Endometrial microvascular endothelial cells (primary cell): Measurements from ENCODE around the gene C1RL. TPM values are rescaled to one million over a fixed set of nuclear protein-coding genes. Genes with fewer than 3 reads are reported as not detected.
"Not testable (repeated sequence)": the region's sequence is repeated elsewhere in the genome, so short reads cannot be mapped to it uniquely, and the experiment has no call there.

Experiments
- in situ Hi-C: cut with HindIII; loops from 2 replicates; pipeline ENCODE4 v1.10.0; 2017; ENCODE audit warnings: low sequenced_read_pairs, low pct_unique_long_range_greater_than_20kb; ENCODE audit errors: inconsistent ontology term
- total RNA-seq: library from RNA; depleted of rRNA; stranded (reverse); fragments of >200 nt; gene quantifications from one replicate; pipeline ENCODE4 v1.2.3, GENCODE V29; 2015; ENCODE audit errors: inconsistent ontology term

Gene C1RL
- total RNA-seq, 1 donor from 2014 or later = 22.3 TPM

- in situ Hi-C loops = no loop called here
These were observed 32.5 kb downstream of the C1RL start for GRCh38 chr12:7076493-7076892.

DNA sequence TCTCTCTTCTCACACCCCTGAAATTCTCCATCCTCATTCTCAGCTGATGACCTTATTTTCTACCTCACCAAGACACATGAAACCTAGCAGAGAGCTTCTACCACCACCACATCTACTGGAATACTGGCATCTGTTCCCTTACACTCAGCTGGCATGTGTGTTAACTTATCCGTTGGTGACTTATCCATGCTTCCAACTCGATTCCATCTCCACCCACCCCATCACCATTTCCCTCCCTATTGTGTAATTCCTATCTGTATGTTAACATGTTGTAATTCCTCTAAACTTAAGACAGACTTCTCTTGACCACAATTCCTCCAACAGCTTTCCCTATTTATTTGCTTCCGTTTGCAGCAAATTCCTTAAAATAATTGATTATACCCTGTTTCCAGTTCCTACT lies 33.1 kb downstream of the C1RL start:
- in situ Hi-C loops = no loop called here

DNA sequence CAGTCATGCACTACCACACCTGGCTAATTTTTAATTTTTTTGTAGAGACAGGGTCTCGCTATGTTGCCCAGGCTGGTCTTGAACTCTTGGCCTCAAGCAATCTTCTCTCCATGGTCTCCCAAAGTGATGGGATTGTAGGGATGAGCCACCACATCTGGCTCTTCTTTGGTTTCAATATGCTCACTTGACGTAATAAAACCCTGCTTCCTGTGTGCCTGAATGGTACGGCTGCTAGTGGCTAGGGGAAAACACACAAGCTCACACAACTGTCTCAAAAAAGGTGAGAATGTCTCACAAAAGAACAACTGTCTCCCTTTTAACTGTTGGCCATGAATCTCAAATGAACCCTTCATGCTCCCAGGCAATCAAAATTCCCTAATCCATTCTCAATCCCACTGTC lies 33.5 kb downstream of the C1RL start:
- in situ Hi-C loops = no loop called here

GRCh38 chr12:7073946-7074345 lies 35.1 kb downstream of the C1RL start:
- in situ Hi-C loops = no loop called here

GRCh38 chr12:7072554-7072953 lies 36.5 kb downstream of the C1RL start:
- in situ Hi-C loops = no loop called here

DNA sequence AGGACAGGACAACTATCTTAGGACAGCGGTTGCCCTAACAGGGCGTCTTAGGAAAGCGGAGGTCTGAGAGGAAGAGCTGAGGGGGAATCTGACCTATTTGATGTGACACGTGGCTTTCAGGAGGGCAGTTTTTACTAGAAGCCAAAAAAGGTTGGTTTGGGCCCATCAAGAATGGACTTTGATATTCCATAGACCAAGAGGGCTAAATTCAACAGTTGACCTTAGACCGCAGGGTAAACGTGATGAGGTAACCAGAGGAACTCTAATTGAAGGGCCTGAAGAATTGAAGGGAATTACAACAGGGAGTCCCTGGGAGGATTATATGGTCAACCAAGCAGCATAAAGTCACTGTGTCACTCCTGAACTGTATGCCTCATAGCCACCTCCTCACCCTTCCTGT lies 37.0 kb downstream of the C1RL start:
- in situ Hi-C loops = no loop called here

DNA sequence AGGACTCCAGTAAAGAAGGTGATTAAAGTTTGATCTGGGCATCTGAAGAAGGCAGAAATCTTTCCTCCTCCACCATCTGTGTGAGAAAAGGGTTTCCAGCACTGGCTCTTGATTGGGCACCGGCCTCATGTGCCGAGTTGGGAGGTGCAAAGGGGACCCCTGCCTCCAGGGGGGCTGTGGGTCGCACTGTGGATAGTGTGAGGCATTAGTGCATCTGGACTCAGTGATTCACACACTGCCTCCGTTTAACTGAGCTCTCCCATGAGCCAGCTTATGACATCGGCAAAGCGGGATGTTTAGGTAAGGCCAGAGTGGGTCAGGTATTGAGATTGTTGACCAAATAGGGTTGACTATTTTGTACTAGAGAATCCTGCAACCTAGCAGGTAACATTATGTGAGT lies 39.6 kb downstream of the C1RL start:
- in situ Hi-C loops = no loop called here

DNA sequence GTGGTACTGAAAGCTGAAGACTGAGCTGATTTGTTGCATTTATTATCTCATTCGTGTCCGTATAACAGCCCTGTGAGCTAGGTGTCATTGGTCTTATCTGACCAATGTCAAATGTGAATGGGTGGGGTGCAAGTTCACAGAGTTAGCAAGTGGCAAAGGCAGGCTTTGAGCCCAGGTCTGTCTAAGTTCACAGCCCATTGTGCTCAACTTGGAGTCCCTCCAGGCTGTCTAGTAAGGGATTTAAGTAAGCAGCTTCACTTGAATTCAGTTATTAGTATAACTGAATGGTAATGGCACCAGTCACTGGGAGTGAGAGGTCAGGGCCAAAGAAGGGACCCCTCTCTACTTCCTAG lies 40.0 kb downstream of the C1RL start:
- in situ Hi-C loops = no loop called here

GRCh38 chr12:7068240-7068993 lies 40.6 kb downstream of the C1RL start:
- in situ Hi-C loops = no loop called here

- in situ Hi-C loops = no loop called here
These were observed 41.9 kb downstream of the C1RL start for GRCh38 chr12:7067096-7067495.

GRCh38 chr12:7066596-7066995 lies 42.4 kb downstream of the C1RL start:
- in situ Hi-C loops = no loop called here

- in situ Hi-C loops = no loop called here
These were observed 43.9 kb downstream of the C1RL start for GRCh38 chr12:7065073-7065623.

- in situ Hi-C loops = no loop called here
These were observed 44.5 kb downstream of the C1RL start for GRCh38 chr12:7064516-7064915.

DNA sequence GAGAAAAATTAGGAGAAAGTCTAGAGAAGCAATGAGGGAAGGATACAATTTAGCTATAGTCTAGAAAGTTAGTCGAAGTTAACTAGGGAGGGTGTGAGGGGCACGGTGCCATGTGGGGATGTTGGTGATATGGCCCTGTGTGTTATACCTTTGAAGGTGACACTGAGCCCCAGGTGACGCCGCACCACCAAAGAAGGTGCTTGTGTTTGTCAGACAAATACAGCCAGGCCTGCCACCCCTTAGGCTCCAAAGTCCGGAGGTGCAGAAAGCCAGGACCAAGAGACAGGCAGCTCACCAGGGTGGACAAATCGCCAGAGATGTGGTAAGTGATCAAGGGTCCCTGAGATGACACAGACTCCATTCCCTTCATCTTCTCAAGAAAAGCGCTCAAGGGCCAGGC lies 47.4 kb downstream of the C1RL start:
- in situ Hi-C loops = no loop called here

DNA sequence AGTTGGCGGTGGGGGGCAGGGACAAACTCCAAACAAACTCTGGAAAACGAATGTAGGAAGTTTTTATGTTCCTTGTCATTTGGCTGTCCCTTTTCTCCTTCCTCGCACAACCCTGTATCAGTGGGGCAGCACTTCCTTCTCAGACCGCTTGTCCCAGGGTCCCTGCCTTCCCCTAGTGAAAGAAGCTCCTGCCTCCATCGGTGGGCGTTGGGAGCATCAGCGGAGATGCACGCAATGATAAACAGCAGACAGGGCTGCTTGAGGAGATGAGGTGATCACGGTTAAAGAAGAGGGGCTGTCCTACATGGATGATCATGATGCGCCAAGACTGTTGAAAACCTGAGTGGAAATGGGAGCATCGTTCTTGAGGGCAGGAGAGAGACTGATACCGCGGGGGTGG lies 47.9 kb downstream of the C1RL start:
- in situ Hi-C loops = no loop called here

DNA sequence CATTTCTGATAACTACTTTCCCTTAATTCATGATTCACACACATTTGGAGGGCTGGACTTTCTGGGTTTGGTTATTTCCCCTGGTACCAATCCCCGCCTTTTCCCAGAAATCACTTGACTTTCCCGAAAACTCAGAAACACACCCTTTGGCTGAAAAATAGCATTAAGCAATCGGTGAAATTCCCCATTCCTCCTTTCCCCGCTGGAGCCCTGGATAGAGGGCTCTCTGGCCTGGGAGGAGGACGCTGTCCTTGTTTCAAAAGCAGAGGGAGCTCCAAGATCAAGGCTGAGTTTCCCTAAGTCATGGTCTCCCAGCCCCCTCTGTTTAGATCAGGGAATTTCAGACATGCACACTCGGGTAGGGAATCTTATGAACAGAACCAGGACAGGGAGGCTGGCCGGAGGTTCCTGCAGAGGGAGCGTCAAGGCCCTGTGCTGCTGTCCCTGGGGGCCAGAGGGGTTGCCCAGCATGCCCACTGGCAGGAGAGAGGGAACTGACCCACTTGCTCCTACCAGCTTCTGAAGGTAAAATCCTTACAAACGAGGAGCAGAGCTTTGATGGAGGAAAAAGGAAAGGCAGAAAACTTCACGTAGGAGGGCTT lies 48.6 kb downstream of the C1RL start, which contains the start of gene C1S:
Gene C1S (plus strand): TSS at position 366 of the 602 bp plus-strand sequence. CDS start 1,195 bp downstream, outside the sequence.
- in situ Hi-C loops = no loop called here

DNA sequence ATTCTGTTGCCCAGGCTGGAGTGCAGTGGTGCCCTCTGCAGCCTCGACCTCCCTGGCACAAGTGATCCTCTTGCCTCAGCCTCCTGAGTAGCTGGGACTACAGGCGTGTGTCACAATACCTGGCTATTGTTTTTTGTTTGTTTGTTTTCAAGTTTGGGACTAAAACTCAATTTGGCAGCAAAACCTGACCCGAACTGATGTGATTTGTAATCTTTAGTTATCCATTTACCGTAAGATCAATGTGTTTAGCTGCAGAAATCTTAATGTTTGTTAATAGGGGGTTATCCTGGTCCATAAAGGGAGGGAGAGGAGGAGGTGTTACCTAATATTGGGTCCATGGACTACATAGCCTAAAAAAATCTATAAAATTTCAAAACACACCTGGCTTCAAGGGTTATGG lies 49.2 kb downstream of the C1RL start:
- in situ Hi-C loops = no loop called here

DNA sequence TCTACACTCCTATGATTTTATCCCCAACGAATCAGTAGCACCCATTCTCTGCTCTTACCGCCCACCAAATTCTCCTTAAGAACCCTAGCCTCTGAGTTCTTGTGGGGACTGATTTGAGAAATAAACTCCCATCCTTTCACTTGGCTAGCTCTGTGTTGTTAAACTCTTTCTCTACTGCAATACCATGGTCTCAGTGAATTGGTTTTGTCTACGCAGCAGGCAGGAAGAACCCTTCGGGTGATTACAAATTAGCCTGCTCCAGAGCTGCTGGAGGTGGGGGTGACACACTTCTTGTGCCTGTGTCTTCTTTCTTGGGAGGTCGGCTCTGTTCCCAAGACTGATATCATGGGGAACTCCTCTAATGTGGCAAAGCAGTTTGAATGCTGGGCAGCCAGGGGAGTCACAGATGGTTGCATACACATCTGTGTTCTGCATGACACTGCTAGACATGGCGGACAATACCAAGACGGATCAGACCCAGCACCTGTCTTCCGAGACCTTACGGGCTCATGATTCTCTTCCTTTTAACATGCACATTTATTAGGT lies 50.1 kb downstream of the C1RL start:
- in situ Hi-C loops = no loop called here

DNA sequence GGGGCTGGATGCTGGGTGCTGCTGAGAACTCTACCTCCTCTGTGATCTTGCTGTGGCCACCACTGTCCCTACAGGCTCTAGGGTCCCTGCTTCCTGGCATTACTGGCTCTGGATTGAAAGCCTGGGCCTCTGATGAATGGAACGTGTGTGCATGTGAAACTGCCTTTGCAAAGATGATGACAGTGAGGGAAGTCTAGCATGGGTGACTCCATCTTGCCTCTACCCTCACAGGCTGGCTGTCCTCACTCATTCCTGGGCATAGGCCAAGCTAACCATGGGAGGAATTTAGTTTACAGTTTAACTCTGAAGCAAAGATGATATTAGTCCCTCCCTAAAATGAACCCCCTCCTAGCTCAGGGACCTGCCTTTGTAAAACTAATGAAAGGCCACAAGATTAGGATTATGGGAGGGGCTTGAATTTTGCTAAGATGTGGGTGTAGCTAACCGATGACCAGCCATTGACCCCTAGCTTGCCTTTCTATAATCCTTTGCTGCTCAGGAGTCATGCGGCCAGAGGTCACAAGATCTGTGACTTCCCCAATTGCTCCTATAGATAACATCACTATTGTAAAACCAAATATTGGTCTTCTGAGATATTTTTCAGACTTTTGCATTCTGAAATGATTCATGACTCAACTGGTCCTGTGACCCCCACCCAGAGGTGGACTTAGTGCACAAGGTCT lies 50.7 kb downstream of the C1RL start:
- in situ Hi-C loops = no loop called here

GRCh38 chr12:7055736-7056135 lies 53.3 kb downstream of the C1RL start:
- in situ Hi-C loops = not testable (repeated sequence)
